IPS-15b (cell line): ENCODE data around the gene RABGAP1L.

Source experiments
- H3K27me3 ChIP-seq: one replicate; pipeline ENCODE4 v1.6.1; 2013; ENCODE audit warnings: low read length; ENCODE audit not compliant: control insufficient read depth, insufficient read depth
- H3K36me3 ChIP-seq: one replicate; pipeline ENCODE4 v1.6.1; 2013; ENCODE audit warnings: low read length; ENCODE audit not compliant: control insufficient read depth, insufficient read depth
- H3K4me1 ChIP-seq: one replicate; pipeline ENCODE4 v1.6.1; 2013; ENCODE audit warnings: mild to moderate bottlenecking, low read length; ENCODE audit not compliant: control insufficient read depth, insufficient read depth
- H3K4me3 ChIP-seq: one replicate; pipeline ENCODE4 v1.5.1; 2013; ENCODE audit warnings: low read depth, low read length
- H3K9ac ChIP-seq: one replicate; pipeline ENCODE4 v1.6.1; 2013; ENCODE audit warnings: low read depth, mild to moderate bottlenecking, low read length
- H3K9me3 ChIP-seq: one replicate; pipeline ENCODE4 v1.6.1; 2013; ENCODE audit warnings: mild to moderate bottlenecking, low read length; ENCODE audit not compliant: control insufficient read depth, insufficient read depth

RABGAP1L gene

GRCh38 chr1:174870319-174870718, 711.0 kb downstream of the RABGAP1L start:
- no peaks in the 10 kb centered on the region for H3K27me3 ChIP-seq
- no peak overlapping the region for H3K9ac ChIP-seq
- H3K4me1 ChIP-seq, result peaks cover 17% of the 10 kb centered on the region
- H3K9me3 ChIP-seq, result no peaks in the 10 kb centered on the region
- H3K36me3 ChIP-seq, result no peaks in the 10 kb centered on the region
- no peak overlapping the region for H3K4me3 ChIP-seq

GRCh38 chr1:174871886-174872285, 712.6 kb downstream of the RABGAP1L start:
- no peaks in the 10 kb centered on the region for H3K36me3 ChIP-seq
- no peaks in the 10 kb centered on the region for H3K27me3 ChIP-seq
- H3K9ac ChIP-seq, result no peak overlapping the region
- H3K4me3 ChIP-seq, result no peak overlapping the region
- peaks cover 17% of the 10 kb centered on the region for H3K4me1 ChIP-seq
- no peaks in the 10 kb centered on the region for H3K9me3 ChIP-seq

GRCh38 chr1:174872615-174873058, 713.3 kb downstream of the RABGAP1L start:
- Histone ChIP-seq H3K27me3 (no peaks in the 10 kb centered on the region), H3K4me1 (peaks cover 20% of the 10 kb centered on the region), H3K36me3 (no peaks in the 10 kb centered on the region), H3K4me3 (no peak overlapping the region), H3K9ac (no peak overlapping the region), H3K9me3 (no peaks in the 10 kb centered on the region)

GRCh38 chr1:174874331-174875053, 715.2 kb downstream of the RABGAP1L start:
- H3K9ac ChIP-seq, result peak overlapping the region; percentile 77
- H3K4me3 ChIP-seq, result peak overlapping the region; percentile 67
- H3K4me1 ChIP-seq, result peaks cover 20% of the 10 kb centered on the region
- no peaks in the 10 kb centered on the region for H3K36me3 ChIP-seq
- H3K27me3 ChIP-seq, result no peaks in the 10 kb centered on the region
- no peaks in the 10 kb centered on the region for H3K9me3 ChIP-seq

- H3K4me1 ChIP-seq, result peaks cover 20% of the 10 kb centered on the region
- H3K36me3 ChIP-seq, result no peaks in the 10 kb centered on the region
- H3K9me3 ChIP-seq, result no peaks in the 10 kb centered on the region
- H3K27me3 ChIP-seq, result no peaks in the 10 kb centered on the region
- H3K9ac ChIP-seq, result peak overlapping the region; percentile 77
- H3K4me3 ChIP-seq, result peak overlapping the region; percentile 67
Measured at GRCh38 chr1:174875306-174875705, 716.0 kb downstream of the RABGAP1L start.

- Histone ChIP-seq H3K36me3 (peaks cover 4% of the 10 kb centered on the region), H3K27me3 (no peaks in the 10 kb centered on the region), H3K4me1 (peaks cover 15% of the 10 kb centered on the region), H3K9me3 (no peaks in the 10 kb centered on the region), H3K9ac (no peak overlapping the region), H3K4me3 (peak overlapping the region; percentile 67)
Measured at GRCh38 chr1:174877208-174877673, 717.9 kb downstream of the RABGAP1L start.

GRCh38 chr1:174880171-174880570, 720.9 kb downstream of the RABGAP1L start:
- H3K4me3 ChIP-seq, result no peak overlapping the region
- no peaks in the 10 kb centered on the region for H3K27me3 ChIP-seq
- no peak overlapping the region for H3K9ac ChIP-seq
- H3K4me1 ChIP-seq, result peaks cover 4% of the 10 kb centered on the region
- H3K9me3 ChIP-seq, result no peaks in the 10 kb centered on the region
- H3K36me3 ChIP-seq, result peaks cover 9% of the 10 kb centered on the region

GRCh38 chr1:174883409-174883808, 724.1 kb downstream of the RABGAP1L start:
- H3K4me3 ChIP-seq, result no peak overlapping the region
- no peaks in the 10 kb centered on the region for H3K9me3 ChIP-seq
- H3K27me3 ChIP-seq, result no peaks in the 10 kb centered on the region
- no peak overlapping the region for H3K9ac ChIP-seq
- no peaks in the 10 kb centered on the region for H3K4me1 ChIP-seq
- H3K36me3 ChIP-seq, result peaks cover 15% of the 10 kb centered on the region

GRCh38 chr1:174884038-174884437, 724.7 kb downstream of the RABGAP1L start:
- H3K4me3 ChIP-seq, result no peak overlapping the region
- peaks cover 15% of the 10 kb centered on the region for H3K36me3 ChIP-seq
- H3K9me3 ChIP-seq, result no peaks in the 10 kb centered on the region
- no peaks in the 10 kb centered on the region for H3K27me3 ChIP-seq
- H3K9ac ChIP-seq, result no peak overlapping the region
- no peaks in the 10 kb centered on the region for H3K4me1 ChIP-seq

- Histone ChIP-seq H3K4me1 (no peaks in the 10 kb centered on the region), H3K4me3 (no peak overlapping the region), H3K9me3 (no peaks in the 10 kb centered on the region), H3K36me3 (peaks cover 15% of the 10 kb centered on the region), H3K9ac (no peak overlapping the region), H3K27me3 (no peaks in the 10 kb centered on the region)
Measured at GRCh38 chr1:174884566-174884965, 725.2 kb downstream of the RABGAP1L start.

GRCh38 chr1:174890024-174890423, 730.7 kb downstream of the RABGAP1L start:
- Histone ChIP-seq H3K4me3 (no peak overlapping the region), H3K27me3 (no peaks in the 10 kb centered on the region), H3K9ac (no peak overlapping the region), H3K9me3 (no peaks in the 10 kb centered on the region), H3K36me3 (peaks cover 9% of the 10 kb centered on the region), H3K4me1 (peaks cover 2% of the 10 kb centered on the region)

GRCh38 chr1:174892016-174892415, 732.7 kb downstream of the RABGAP1L start:
- Histone ChIP-seq H3K27me3 (no peaks in the 10 kb centered on the region), H3K36me3 (peaks cover 5% of the 10 kb centered on the region)

More at GRCh38 chr1:174892016-174892415, 732.7 kb downstream of the RABGAP1L start:
- Histone ChIP-seq H3K9ac (no peak overlapping the region), H3K9me3 (no peaks in the 10 kb centered on the region), H3K4me1 (peaks cover 2% of the 10 kb centered on the region), H3K4me3 (no peak overlapping the region)
